Left lung (tissue), 10 donors: ENCODE measurements around the gene MAEL. TPM values are rescaled to one million over a fixed set of nuclear protein-coding genes. Genes with fewer than 3 reads are reported as not detected.

Experiments
- ATAC-seq: fragments of 200-7000 bp; cut with Tn5 transposase; one replicate; pipeline ENCODE4 v1.9.1; 2020; ENCODE audit warnings: moderate library complexity
- DNase-seq, 4 donors: peaks; one replicate each; pipeline ENCODE4 v3.0.0-alpha.2; 2013 to 2020
- H3K27ac ChIP-seq, 2 donors: fragments of 200-600 bp; sonication (generic) in 1 of 2; one replicate each; pipeline versions ENCODE4 v1.5.0 to v1.8.0; 2020 to 2021
- H3K27me3 ChIP-seq, 2 donors: fragments of 200-600 bp; sonication (generic) in 1 of 2; one replicate each; pipeline versions ENCODE4 v1.5.0 to v1.8.0; 2020 to 2021
- H3K36me3 ChIP-seq, 2 donors: fragments of 200-600 bp; sonication (generic) in 1 of 2; one replicate each; pipeline versions ENCODE4 v1.5.0 to v1.8.0; 2020 to 2021
- H3K4me1 ChIP-seq, 2 donors: fragments of 200-600 bp; one replicate each; pipeline ENCODE4 v1.8.0; 2021
- H3K4me3 ChIP-seq, 2 donors: fragments of 200-600 bp; sonication (generic) in 1 of 2; one replicate each; pipeline versions ENCODE4 v1.5.0 to v1.8.0; 2020 to 2021; ENCODE audit warnings: mild to moderate bottlenecking in 1 of 2
- H3K9me3 ChIP-seq, 2 donors: fragments of 200-600 bp; sonication (generic) in 1 of 2; one replicate each; pipeline versions ENCODE4 v1.5.0 to v1.8.0; 2020 to 2021
- CTCF ChIP-seq, 2 donors: fragments of 200-600 bp; sonication (generic) in 1 of 2; IDR thresholded peaks; one replicate each; pipeline versions ENCODE4 v1.5.0 to v1.8.0; 2021; ENCODE audit warnings: antibody characterized with exemption in 2 of 2
- intact Hi-C, 2 donors: fragments of 100-400 bp; cut with DNase I; formaldehyde crosslinking; loops; one replicate each; pipeline versions ENCODE4 v1.11.2 to v1.14.2; 2022
- polyA plus RNA-seq, 6 donors: library from polyadenylated mRNA; unstranded; fragments of 120-200 nt; gene quantifications; one replicate each; pipeline ENCODE4 v1.2.1, GENCODE V29; 2013; ENCODE audit not compliant: insufficient read length in 6 of 6
- total RNA-seq, 2 donors: library from RNA; stranded (reverse); fragmentation: NEBNext Ultra II Directional; extraction: Animal tissue kit (Norgen Biotek cat#: 25700); gene quantifications; one replicate each; pipeline ENCODE4 v1.2.1, GENCODE V29; 2021
- donor health status: DM: no; HTN: yes; CAD: no.
- donor health status: DM: no; HTN: no; CAD: no.

Gene MAEL
- total and polyA plus RNA-seq, 8 donors: 0.11 to 0.47 (median 0.25) TPM; not detected in 3

- peak; percentile 99 for ATAC-seq
- peak; percentile 94 to 99 for TF ChIP-seq CTCF (IDR thresholded peaks at IDR 0.05)
- peak; percentile 69 to 95 (median 77) for DNase-seq
- H3K4me1 ChIP-seq: peaks cover 3 to 7% of the 10 kb centered on the region in 2 donors
- intact Hi-C loops: loop anchor here in 1 of 2 donors (10.0 kb wide), 2 partner anchors 148 to 378 kb away; no protein-coding TSS in a partner anchor
- H3K9me3 ChIP-seq: no peaks in the 10 kb centered on the region
- no peak overlapping the region for H3K27ac ChIP-seq
- H3K36me3 ChIP-seq: no peaks in the 10 kb centered on the region
- H3K27me3 ChIP-seq: no peaks in the 10 kb centered on the region
- peak overlapping the region in 1 of 2 donors; percentile 11 for H3K4me3 ChIP-seq
These were observed 77.4 kb downstream of the MAEL start for GRCh38 chr1:167066333-167067122.

GRCh38 chr1:167067904-167068303 is 78.8 kb downstream of the MAEL start:
- no peak for TF ChIP-seq CTCF (IDR thresholded peaks at IDR 0.05)
- DNase-seq (no peak), ATAC-seq (no peak)
- Histone ChIP-seq H3K4me1 (peaks cover 3 to 7% of the 10 kb centered on the region in 2 donors), H3K36me3 (no peaks in the 10 kb centered on the region), H3K4me3 (no peak overlapping the region), H3K9me3 (no peaks in the 10 kb centered on the region), H3K27ac (no peak overlapping the region), H3K27me3 (no peaks in the 10 kb centered on the region)
- intact Hi-C loops: loop anchor here in 1 of 2 donors (10.0 kb wide), 2 partner anchors 147 to 377 kb away; no protein-coding TSS in a partner anchor

GRCh38 chr1:167068761-167069160 is 79.7 kb downstream of the MAEL start:
- Histone ChIP-seq H3K4me1 (peaks cover 3 to 7% of the 10 kb centered on the region in 2 donors), H3K36me3 (no peaks in the 10 kb centered on the region), H3K4me3 (no peak overlapping the region), H3K27me3 (no peaks in the 10 kb centered on the region), H3K27ac (no peak overlapping the region), H3K9me3 (no peaks in the 10 kb centered on the region)
- ATAC-seq (no peak), DNase-seq (no peak)
- intact Hi-C loops: loop anchor here in 1 of 2 donors (10.0 kb wide), 2 partner anchors 146 to 376 kb away; no protein-coding TSS in a partner anchor
- no peak for TF ChIP-seq CTCF (IDR thresholded peaks at IDR 0.05)

GRCh38 chr1:167071286-167071685 is 82.2 kb downstream of the MAEL start:
- no peak for TF ChIP-seq CTCF (IDR thresholded peaks at IDR 0.05)
- H3K27me3 ChIP-seq: no peaks in the 10 kb centered on the region
- peaks cover 3 to 7% of the 10 kb centered on the region in 2 donors for H3K4me1 ChIP-seq
- H3K36me3 ChIP-seq: no peaks in the 10 kb centered on the region
- no peak for ATAC-seq
- intact Hi-C loops: loop anchor here in 1 of 2 donors (10.0 kb wide), 1 partner anchor 454 kb away; no protein-coding TSS in a partner anchor
- H3K9me3 ChIP-seq: no peaks in the 10 kb centered on the region
- DNase-seq: no peak
- H3K27ac ChIP-seq: no peak overlapping the region
- H3K4me3 ChIP-seq: no peak overlapping the region

Other genes with a start within 250 kb of the MAEL start
- gene POGK, start 149.8 kb upstream of the MAEL start, total RNA-seq: 10 to 100 TPM; 48.9 to 49.6 TPM
- gene POGK, start 149.8 kb upstream of the MAEL start, polyA plus RNA-seq: 10 to 100 TPM; 52.0 to 60.1 (median 54.9) TPM
- gene TADA1, start 113.0 kb upstream of the MAEL start, total RNA-seq: 1 to 10 TPM; 7.5 to 9.4 TPM
- gene TADA1, start 113.0 kb upstream of the MAEL start, polyA plus RNA-seq: 10 to 100 TPM; 21.8 to 24.8 (median 23.6) TPM
- 1 to 10 TPM in 1 of 2 donors, under 1 TPM in 1; 0.60 to 2.1 TPM for gene ILDR2, start 13.7 kb upstream of the MAEL start, total RNA-seq
- gene ILDR2, start 13.7 kb upstream of the MAEL start, polyA plus RNA-seq: under 1 TPM; 0.36 to 0.75 (median 0.63) TPM
- under 1 TPM; 0.50 to 0.55 TPM for gene GPA33, start 101.1 kb downstream of the MAEL start, total RNA-seq
- under 1 TPM in 4 of 6 donors, not detected in 2; 0.11 to 0.31 (median 0.18) TPM for gene GPA33, start 101.1 kb downstream of the MAEL start, polyA plus RNA-seq
- gene STYXL2, start 104.8 kb downstream of the MAEL start, total RNA-seq: under 1 TPM in 1 of 2 donors, not detected in 1; 0.12 TPM
- gene STYXL2, start 104.8 kb downstream of the MAEL start, polyA plus RNA-seq: 1 to 10 TPM in 2 of 6 donors, under 1 TPM in 4; 0.60 to 1.3 (median 0.71) TPM
- gene POU2F1, start 231.6 kb downstream of the MAEL start, total RNA-seq: 10 to 100 TPM; 15.2 to 16.2 TPM
- 10 to 100 TPM; 12.3 to 16.3 (median 14.4) TPM for gene POU2F1, start 231.6 kb downstream of the MAEL start, polyA plus RNA-seq